ENCODE measurements around the gene M6PR.

M6PR gene

DNA sequence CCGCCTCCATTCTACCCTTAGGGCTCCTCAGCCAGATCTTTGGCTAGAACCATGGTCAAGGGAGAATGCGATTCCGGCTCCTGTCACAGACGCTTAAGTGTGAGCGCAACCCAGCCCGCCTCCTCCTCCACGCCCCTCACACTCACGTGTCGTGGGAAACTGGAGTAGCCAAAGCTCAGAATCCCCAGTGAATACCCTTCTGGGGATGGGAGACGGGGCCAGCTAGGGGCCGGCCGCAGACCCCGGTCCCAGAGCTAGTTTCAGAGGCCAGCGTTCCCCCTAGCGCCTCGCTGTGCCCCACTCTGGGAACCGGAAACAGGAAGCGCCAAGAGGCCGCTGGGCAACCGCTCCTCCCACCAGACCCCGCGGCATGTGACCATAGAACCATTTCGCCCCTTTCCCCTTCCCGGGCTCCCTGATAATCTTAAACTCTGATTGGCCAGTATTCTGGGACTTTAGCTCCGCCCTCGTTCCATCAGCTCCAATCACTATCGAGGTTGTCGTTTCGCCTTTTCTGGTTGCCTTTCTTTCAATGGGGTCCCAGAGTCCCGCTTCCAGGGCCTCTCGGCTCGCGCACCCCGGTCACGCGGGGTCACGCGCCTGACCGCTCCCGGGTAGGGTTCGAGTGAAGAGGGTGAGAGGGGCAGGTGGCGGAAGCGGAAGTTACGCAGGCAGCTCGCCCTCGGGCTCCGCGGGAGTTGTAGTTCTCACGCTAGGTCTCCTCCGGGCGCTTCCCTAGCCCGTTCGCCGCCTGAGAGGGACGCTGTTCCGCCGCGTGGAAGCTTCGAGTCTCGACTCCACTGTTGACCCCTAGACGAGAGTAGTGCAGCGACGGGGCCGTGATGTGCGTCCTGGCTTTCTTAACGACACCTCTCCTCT is at the start of gene M6PR:
M6PR (minus strand) TSS at position 304 of the 879 bp plus-strand sequence. CDS start 3,241 bp downstream, outside the sequence.
- peak; percentile 76 to 78 for DNase-seq (ENCODE audit: extremely low read depth in 1 of 2, low read depth in 1 of 2)

DNA sequence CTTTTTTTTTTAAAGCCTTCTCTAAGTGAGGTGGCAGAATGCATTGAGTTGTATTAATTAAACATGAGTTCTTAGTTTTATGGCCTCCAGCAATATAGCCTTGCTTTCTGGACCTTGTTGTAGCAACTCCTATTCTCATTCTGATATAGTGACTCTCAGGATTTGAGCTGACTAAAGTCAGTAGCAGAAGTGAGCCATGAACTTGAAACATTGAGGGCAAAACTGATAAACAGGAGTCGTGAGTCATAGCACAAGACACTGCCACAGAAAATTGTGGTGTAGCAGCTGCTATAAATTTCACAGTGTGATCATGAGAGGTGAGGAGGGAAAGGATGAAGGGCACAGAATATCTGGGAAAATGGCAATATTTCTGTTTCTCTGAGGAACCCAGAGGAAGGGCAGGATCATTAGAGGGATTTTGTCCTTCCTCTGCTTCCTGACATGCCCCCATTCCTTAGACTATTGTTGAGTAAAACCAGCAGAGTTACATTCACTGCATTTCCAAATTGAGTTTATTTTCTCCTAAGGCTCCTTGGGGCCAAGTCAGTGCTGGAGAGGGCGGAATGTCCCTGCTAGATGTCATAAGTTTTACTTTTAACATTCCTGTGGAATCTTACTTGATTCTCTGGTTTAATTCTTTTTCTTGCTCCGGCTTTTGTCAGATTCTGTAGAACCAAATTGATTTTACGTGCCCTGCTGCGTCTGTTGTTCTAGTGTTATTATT is 47.4 kb upstream of the M6PR start:
- no peak for DNase-seq (ENCODE audit: extremely low read depth in 1 of 2, low read depth in 1 of 2)

DNA sequence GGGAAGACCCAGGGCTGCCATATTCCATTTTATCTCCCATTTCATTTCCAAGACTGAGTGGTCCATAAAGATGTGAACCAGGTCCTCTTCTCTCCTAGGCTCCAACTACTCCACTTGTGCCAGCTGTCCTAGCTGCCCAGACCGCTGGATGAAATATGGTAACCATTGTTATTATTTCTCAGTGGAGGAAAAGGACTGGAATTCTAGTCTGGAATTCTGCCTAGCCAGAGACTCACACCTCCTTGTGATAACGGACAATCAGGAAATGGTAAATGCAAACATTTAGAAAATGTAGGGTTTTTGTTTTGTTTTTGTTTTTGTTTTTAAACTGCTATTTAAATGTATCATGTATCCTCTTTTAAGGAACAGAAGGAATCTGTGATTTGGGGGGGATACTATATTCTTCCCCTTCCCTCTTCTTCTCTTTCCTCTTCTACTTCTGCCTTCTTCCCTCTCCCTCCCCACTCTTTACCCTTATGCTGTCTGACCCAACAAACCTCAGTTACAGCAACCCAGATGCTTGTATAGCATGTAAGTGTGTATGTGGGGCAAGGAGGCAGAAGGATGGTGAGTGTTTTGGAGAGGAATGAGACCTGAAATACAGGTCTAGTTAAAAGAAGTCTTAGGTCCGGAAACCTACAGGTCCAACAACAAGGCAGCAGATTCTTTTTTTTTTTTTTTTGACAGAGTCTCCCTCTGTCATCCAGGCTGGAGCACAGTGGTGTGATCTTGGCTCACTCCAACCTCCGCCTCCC is 45.8 kb upstream of the M6PR start:
- DNase-seq (ENCODE audit: extremely low read depth in 1 of 2, low read depth in 1 of 2), result no peak

DNA sequence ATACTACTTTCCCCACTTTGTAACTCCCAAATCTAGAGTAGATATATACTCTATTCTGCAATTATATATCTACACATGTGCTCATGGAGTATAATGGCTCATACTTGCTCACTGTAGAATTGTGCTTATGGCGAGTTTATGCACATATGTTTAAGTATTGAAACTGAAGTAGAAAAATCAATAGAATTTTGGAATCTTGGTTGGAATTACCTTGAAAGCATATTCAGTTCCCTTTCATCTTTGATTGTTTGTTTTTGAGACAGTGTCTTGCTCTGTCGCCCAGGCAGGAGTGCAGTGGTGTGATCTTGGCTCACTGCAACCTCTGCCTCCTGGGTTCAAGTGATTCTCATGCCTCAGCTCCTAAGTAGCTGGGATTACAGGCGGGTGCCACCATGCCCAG is 44.4 kb upstream of the M6PR start:
- DNase-seq (ENCODE audit: extremely low read depth in 1 of 2, low read depth in 1 of 2), result no peak

DNA sequence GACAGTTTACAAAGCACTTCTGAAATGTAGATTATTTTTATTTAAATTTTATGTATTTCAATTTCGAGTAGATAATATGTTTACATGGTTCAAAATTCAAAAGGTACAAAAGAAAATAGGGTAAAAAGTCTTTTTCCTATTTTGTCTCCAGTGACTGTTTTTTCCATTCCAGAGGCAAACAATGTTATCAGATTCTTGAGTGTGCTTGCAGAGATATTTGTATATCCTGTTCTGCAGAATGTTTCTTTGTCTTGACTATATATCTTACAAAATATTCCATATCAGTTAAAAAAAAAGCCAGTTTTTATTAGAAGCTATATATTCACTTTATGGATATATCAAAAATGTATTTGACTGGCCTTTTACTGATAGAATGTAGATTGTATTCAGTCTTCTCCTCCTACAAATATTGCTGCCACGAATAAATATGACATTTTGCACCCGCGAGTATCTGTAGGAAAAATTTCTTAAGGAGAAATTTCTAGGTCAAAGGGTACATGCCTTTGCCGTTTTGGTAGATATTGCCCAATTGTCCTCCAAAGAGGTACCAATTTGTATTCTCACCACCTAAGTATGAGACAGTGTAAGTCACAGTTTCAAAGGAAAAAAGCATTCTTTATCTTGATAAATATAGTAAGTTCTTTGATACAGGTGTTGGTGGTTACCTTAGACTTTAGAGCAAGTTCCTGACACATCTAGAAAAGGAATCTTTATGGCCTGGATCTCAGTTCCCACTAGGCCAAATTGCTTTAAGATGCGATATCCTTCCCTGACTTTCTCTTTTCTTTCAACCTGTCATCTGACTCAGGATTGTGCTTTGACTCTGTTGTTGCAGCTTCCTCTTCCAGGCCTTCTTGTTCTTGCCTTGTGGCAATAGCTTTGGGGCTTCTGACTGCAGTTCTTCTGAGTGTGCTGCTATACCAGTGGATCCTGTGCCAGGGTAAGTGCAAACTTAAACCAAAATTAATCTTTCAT is 42.2 kb upstream of the M6PR start:
- DNase-seq (ENCODE audit: extremely low read depth in 1 of 2, low read depth in 1 of 2), result no peak

DNA sequence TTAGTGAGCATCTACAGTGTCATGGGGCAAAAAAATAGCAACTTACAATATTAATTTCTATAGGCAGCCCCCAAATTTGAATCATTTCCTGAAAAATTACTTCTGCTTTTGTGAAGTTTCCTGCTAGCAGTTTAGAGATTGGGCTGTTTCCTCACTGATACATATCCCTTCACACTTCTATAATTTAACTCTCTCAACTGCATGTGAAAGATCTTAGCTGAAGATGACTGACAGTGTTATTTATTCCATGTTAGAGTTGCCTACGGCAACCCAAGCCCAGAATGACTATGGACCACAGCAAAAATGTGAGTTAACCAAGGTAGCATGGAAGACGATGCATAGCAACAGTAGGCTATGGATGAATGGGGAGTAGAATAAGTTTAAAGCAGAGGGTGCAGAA is 40.0 kb upstream of the M6PR start, which contains the start of gene KLRG1:
KLRG1 (plus strand) TSS at position 134 of the 400 bp plus-strand sequence; CDS start at position 224, 90 bp downstream.
- DNase-seq (ENCODE audit: extremely low read depth in 1 of 2, low read depth in 1 of 2), result no peak

DNA sequence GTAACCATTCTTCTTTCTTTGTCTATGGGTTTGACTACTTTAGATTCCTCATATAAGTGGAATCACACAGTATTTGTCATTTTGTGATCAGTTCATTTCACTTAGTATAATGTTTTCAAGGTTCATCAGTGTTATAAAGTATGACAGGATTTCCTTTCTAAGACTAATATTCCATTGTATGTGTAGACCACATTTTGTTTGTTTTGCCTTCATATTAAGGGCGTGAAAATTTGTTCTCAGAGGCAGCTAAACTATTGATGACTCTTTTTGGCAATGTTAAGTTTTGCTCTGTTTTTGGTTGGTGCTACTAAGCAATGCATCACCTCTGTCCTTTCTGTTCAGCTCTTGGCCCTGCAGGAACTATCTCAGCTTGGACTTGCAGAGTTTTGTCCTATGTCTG is 38.2 kb upstream of the M6PR start:
- DNase-seq (ENCODE audit: extremely low read depth in 1 of 2, low read depth in 1 of 2), result no peak

DNA sequence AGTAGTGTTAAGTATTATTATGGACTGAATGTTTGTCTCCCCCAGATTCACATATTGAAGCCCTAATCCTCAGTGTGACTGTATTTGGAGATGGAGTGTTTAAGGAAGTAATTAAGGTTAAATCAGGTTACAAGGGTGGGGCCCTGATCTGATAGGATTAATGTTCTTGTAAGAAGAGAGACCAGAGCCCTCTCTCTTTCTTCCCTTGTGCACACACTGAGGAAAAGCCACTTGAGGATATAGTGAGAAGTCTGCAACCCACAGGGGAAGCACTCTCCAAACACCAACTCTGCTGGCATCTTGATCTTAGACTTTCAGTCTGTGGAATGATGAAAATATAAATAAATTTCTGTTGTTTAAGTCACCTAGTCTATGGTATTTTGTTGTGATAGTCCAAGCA is 37.7 kb upstream of the M6PR start:
- DNase-seq (ENCODE audit: extremely low read depth in 1 of 2, low read depth in 1 of 2), result no peak

DNA sequence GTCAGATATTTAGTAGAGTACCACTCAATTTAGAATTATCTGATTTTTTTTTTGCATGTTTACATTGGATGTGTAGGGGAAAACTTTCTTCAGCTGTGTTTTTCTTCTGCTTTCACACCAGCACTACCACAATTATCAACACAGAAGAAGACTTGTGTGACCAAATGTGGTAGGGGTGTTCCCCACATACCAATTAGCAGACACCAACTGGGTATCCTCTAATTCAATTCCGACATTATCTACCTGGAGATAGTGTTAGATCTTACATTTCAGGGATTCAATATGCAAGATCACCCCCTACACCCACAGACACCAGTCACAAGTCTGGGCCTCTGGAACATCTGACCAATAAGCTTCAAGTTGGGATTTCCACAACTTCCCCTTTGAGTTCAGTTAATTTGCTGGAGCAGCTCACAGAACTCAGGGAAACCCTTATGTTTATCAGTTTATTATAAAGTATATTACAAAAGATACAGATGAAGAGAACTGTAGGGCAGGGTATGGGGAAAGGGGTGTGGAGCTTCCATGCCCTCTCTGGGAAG is 35.8 kb upstream of the M6PR start:
- no peak for DNase-seq (ENCODE audit: extremely low read depth in 1 of 2, low read depth in 1 of 2)

DNA sequence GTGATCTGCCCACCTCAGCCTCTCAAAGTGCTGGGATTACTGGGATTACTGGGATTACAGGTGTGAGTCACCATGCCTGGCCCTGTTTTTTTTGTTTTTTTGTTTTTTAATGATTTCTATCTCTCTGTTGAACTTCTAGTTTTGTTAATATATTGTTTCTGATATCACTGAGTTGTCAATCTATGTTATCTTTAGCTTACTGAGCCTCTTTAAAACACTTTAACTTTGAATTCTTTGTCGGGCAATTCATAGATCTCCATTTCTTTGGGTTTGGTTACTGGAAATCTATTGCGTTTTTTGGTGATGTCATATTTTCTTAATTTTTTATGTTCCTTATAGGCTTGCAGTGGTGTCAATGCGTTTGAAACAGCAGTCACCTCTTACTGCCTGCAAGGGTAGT is 30.7 kb upstream of the M6PR start:
- no peak for DNase-seq (ENCODE audit: extremely low read depth in 1 of 2, low read depth in 1 of 2)

DNA sequence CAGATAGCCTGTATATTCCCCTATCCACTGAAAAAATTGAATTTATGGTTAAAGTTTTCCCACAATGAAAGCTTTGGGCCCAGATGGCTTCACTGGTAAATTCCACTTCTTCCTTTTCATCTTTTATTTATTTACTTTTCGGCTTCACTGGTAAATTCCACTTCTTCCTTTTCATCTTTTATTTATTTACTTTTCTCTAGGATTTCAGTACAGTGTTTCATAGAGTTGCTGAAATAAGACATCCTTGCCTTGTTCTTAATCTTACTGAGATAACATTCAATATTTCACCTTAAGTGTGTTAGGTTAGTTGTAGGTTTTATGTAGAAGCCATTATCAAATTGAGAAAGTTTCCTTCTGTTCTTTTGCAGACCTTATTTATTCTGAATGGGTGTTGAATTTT is 21.0 kb upstream of the M6PR start:
- DNase-seq (ENCODE audit: extremely low read depth in 1 of 2, low read depth in 1 of 2), result no peak

DNA sequence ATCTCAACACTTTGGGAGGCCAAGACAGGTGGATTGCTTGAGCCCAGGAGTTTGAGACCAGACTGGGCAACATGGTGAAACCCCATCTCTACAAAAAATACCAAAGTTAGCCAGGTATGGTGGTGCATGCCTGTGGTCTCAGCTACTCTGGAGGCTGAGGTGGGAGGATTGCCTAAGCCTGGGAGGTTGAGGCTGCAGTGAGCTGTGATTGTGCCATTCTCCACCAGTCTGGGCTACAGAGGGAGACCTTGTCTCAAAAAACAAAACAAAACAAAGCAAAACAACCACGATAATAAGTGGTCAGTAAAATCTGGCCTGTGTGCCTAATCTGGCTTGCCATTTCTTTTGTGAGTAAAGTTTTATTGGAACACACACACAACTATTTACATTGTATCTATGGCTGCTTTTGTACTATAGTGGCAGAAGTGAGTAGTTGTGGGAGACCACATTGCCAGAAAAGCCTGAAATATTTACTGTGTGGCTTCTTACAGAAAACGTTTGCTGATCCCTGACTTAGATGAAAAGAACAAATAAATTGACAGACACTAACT is 20.5 kb upstream of the M6PR start:
- no peak for DNase-seq (ENCODE audit: extremely low read depth in 1 of 2, low read depth in 1 of 2)

DNA sequence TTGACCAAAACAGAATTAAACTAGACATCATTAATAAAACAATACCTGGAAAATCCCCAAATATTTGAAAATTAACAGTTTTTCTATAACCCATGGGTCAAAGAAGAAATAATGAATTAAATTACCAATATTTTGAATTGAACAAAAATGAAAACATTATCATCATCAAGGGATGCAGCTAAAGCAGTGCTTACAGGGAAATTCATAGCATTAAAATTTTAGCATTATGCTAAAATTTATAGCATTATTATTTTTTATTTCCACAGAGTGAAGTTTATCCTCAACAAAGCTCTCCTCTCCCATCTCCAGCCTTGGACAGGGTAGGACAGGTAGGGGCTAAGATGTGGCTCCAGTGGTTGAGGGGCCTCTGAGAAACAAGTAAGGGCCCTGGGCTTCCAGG is 19.3 kb upstream of the M6PR start:
- DNase-seq (ENCODE audit: extremely low read depth in 1 of 2, low read depth in 1 of 2), result no peak

DNA sequence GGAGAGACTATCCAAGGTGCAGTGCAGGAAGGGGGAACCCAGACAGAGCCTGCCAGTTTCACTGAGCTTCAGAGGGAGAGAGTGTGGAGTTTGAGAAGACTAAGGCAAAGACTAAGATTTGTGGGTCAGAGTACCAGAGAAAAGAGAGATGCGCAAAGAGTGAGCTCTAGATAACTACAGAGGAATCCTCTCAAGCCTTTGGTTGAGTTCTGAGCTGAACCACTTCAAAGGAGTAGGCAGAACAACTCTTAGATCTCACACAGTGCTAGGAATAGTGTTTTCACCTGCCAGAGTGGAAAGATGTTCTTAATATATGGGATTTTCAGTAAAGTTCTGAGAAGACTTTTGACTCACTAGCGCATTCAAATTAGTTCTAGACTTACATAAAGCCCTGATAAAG is 10.7 kb upstream of the M6PR start:
- no peak for DNase-seq (ENCODE audit: extremely low read depth in 1 of 2, low read depth in 1 of 2)

DNA sequence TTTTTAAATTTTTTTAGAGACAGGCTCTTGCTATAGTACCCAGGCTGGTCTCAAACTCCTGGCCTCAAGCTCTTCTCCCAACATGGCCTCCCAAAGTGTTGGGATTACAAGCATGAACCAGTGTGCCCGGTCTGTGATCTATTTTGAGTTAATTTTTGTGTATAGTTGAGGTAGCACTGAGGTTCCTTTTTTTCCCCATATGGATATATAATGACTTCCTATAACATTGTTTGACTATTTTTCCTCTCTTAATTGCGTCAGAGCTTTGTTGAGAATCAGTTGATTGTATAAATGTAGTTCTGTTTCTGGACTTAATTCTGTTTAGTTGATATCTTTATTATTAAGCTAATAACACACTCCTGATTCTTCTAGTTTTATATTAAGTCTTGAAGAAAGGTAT is 8.6 kb upstream of the M6PR start:
- DNase-seq (ENCODE audit: extremely low read depth in 1 of 2, low read depth in 1 of 2), result no peak

DNA sequence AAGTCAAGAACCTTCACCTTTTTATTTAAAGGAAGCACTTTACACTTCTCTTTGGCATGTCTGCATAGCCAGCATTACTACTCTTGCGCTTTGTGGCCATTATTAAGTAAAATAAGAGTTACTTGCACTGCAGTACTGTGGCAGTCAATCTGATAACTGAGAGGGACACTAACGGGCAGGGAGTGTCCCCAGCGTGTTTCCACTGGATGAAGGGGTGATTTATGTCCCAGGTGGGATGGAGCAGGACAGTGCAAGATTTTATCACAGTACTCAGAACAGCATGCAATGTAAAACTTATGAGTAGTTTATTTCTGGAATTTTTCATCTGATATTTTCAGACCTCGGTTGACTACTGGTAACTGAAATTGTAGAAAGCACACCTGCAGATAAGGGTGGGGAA is 8.1 kb upstream of the M6PR start:
- no peak for DNase-seq (ENCODE audit: extremely low read depth in 1 of 2, low read depth in 1 of 2)

DNA sequence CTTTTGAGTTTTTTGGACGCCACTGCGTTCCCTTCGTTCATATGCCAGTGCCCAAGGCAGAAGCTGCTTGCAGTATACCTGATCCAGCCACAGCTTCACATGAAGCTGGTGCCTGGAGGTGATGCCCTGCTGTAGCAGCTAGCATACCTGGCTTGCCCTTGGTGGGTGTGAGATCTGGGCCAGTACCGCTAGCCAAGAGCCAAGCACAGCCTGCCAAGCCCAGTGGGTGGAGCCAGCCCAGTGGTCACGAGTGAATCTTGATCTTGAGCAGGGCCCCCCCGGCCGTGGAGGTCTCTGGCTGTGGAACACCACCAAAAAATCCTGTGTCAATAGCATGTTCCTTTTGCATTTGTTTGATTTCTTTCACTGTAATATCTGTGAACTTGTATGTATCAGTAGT is 7.3 kb upstream of the M6PR start:
- no peak for DNase-seq (ENCODE audit: extremely low read depth in 1 of 2, low read depth in 1 of 2)

DNA sequence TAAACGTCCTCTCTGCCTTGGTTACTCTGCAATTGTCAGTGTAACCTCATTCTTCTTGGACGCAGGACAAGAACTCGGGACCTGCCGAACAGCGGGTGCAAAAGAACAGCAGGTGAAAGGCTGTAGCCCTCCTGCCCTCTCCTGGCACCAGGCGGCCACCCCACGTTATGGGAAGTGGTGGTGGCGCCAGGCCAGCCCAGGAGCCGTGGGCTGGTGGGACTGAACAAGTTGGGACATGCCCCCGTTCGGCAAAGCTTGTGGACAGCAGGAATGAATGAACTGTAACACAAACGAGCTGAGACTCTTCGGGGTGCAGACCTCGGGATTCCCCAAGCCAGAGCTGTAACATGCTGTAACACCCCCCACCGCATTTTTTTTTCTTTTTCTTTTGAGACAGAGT is 6.6 kb upstream of the M6PR start:
- DNase-seq (ENCODE audit: extremely low read depth in 1 of 2, low read depth in 1 of 2), result no peak

DNA sequence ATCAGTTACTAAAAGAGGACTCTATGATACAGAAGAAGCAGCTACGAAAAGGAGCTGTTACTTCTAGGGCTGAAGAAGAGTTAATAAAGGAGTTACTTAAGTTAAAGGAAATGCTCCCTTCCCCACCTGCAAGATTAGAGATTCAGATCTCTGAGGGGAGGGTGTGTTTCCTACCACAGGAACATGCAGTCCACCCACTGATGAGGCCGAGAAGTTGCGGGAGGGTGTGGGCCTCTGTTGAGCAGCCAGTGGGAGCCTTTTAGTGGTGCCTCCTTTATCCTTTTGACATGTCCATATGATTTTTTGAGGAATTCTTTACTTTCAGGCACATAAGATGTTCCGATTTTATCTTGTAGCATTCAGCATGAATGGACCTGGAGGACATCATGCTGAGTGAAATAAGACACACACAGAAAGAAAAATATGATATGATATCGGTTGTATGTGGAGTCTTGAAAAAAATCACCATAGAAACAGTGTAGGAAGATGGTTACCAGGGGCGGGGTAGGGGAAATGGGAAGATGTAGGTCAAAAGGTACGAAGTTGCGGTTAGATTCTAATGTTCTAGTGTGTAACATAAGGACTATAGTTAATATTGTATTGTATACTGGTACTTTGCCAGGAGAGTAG is 4.4 kb upstream of the M6PR start:
- no peak for DNase-seq (ENCODE audit: extremely low read depth in 1 of 2, low read depth in 1 of 2)

All from activated CD8-positive, alpha-beta memory T cell treated with anti-CD3 and anti-CD28 coated beads for 1 hour (primary cell).